ENCODE results near the gene SDK1.

Gene SDK1

GRCh38 chr7:3880228-3880987 is 579.4 kb downstream of the SDK1 start:
- DNase-seq (ENCODE audit: low read depth in 2 of 2): no peak

GRCh38 chr7:3882782-3883181 is 581.7 kb downstream of the SDK1 start:
- no peak for DNase-seq (ENCODE audit: low read depth in 2 of 2)

- DNase-seq (ENCODE audit: low read depth in 2 of 2): no peak
Measured at GRCh38 chr7:3884543-3884942, 583.5 kb downstream of the SDK1 start.

- no peak for DNase-seq (ENCODE audit: low read depth in 2 of 2)
Measured at GRCh38 chr7:3887096-3887690, 586.1 kb downstream of the SDK1 start.

- DNase-seq (ENCODE audit: low read depth in 2 of 2): no peak
Measured at GRCh38 chr7:3888096-3888495, 587.0 kb downstream of the SDK1 start.

GRCh38 chr7:3892157-3892556 is 591.1 kb downstream of the SDK1 start:
- no peak for DNase-seq (ENCODE audit: low read depth in 2 of 2)

GRCh38 chr7:3892686-3893085 is 591.6 kb downstream of the SDK1 start:
- DNase-seq (ENCODE audit: low read depth in 2 of 2): no peak

GRCh38 chr7:3893151-3893788 is 592.2 kb downstream of the SDK1 start:
- no peak for DNase-seq (ENCODE audit: low read depth in 2 of 2)

GRCh38 chr7:3893789-3894153 is 592.7 kb downstream of the SDK1 start:
- DNase-seq (ENCODE audit: low read depth in 2 of 2): no peak

- no peak for DNase-seq (ENCODE audit: low read depth in 2 of 2)
Measured at GRCh38 chr7:3895341-3896116, 594.5 kb downstream of the SDK1 start.

GRCh38 chr7:3896169-3896765 is 595.2 kb downstream of the SDK1 start:
- no peak for DNase-seq (ENCODE audit: low read depth in 2 of 2)

- DNase-seq (ENCODE audit: low read depth in 2 of 2): peak; percentile 9 to 13
Measured at GRCh38 chr7:3897430-3898372, 596.6 kb downstream of the SDK1 start.

- DNase-seq (ENCODE audit: low read depth in 2 of 2): no peak
Measured at GRCh38 chr7:3899559-3899991, 598.5 kb downstream of the SDK1 start.

GRCh38 chr7:3908153-3908552 is 607.1 kb downstream of the SDK1 start:
- no peak for DNase-seq (ENCODE audit: low read depth in 2 of 2)

GRCh38 chr7:3909128-3909527 is 608.1 kb downstream of the SDK1 start:
- DNase-seq (ENCODE audit: low read depth in 2 of 2): no peak

GRCh38 chr7:3910054-3910453 is 609.0 kb downstream of the SDK1 start:
- no peak for DNase-seq (ENCODE audit: low read depth in 2 of 2)

- DNase-seq (ENCODE audit: low read depth in 2 of 2): no peak
Measured at GRCh38 chr7:3911685-3912084, 610.6 kb downstream of the SDK1 start.

GRCh38 chr7:3912291-3912690 is 611.2 kb downstream of the SDK1 start:
- DNase-seq (ENCODE audit: low read depth in 2 of 2): no peak

- no peak for DNase-seq (ENCODE audit: low read depth in 2 of 2)
Measured at GRCh38 chr7:3914051-3914775, 613.2 kb downstream of the SDK1 start.

- DNase-seq (ENCODE audit: low read depth in 2 of 2): no peak
Measured at GRCh38 chr7:3915337-3915878, 614.4 kb downstream of the SDK1 start.

All from stimulated activated CD4-positive, alpha-beta T cell treated with anti-CD3 and anti-CD28 coated beads, Interleukin-12 subunit alpha, Interleukin-12 subunit beta, amount 100 ng/mL, for 24 hours (primary cell).